Right hindlimb (tissue), 1 donor: ENCODE results near the gene TSHZ1.
A peak's percentile ranks its signal among the peaks of the same experiment; 100 is the strongest.

Experiments
- DNase-seq: peaks from one replicate; pipeline ENCODE4 v3.0.0-alpha.2; 2018

Gene TSHZ1

GRCh38 chr18:75210274-75211001 is at the start of gene TSHZ1:
TSHZ1 (plus strand) TSS chr18:75210797; CDS start chr18:75211877, 1,080 bp downstream.
- DNase-seq, result peak; percentile 84

- DNase-seq, result no peak
Observed at GRCh38 chr18:75161256-75162028, 49.2 kb upstream of the TSHZ1 start.

- DNase-seq, result no peak
Observed at GRCh38 chr18:75162467-75162866, 48.1 kb upstream of the TSHZ1 start.

- DNase-seq, result no peak
Observed at GRCh38 chr18:75162978-75163377, 47.6 kb upstream of the TSHZ1 start.

GRCh38 chr18:75163736-75164135 is 46.9 kb upstream of the TSHZ1 start:
- no peak for DNase-seq

DNA sequence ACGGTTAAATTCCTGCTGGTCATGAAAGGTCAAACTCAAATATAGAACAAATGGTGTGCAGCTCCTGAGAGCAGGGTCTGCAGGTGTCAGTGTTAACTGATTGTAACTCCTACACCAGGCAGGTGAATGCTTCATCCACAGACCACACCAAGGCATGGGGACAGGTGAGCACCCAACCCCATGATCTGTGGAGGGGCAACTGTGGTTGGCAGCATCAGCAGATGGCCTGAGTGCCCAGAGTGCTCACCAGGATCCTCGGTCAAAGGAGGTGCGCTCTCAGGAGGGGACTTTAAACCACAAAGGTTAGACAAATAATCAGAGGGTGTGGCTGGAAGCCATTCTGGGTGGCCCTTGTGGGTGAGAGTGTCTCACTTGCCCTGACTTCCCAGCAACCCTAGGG is 46.1 kb upstream of the TSHZ1 start:
- no peak for DNase-seq

- DNase-seq, result no peak
Observed at GRCh38 chr18:75165926-75166325, 44.7 kb upstream of the TSHZ1 start.

GRCh38 chr18:75167137-75167536 is 43.5 kb upstream of the TSHZ1 start:
- DNase-seq, result no peak

GRCh38 chr18:75167759-75168618 is 42.6 kb upstream of the TSHZ1 start:
- DNase-seq, result no peak

DNA sequence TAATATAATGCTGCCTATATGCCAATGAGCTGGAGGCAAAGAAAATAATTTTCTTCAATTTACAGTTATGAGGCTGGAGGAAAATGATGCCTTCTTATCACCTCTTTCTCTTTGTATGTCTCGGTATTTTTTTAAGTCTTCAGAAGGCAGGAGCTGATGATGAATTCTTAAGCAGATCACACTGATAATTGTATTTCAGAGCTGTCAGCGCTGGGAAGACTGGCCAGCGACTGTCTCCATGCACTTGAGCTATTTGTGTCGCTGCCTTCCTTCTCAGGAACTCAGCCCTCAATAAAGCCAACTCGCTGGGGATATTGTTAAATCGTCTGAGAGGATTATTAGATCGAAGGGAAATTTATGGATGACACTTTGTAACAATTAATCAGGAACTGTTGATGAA is 42.0 kb upstream of the TSHZ1 start:
- DNase-seq, result no peak

GRCh38 chr18:75169411-75169810 is 41.2 kb upstream of the TSHZ1 start:
- no peak for DNase-seq

DNA sequence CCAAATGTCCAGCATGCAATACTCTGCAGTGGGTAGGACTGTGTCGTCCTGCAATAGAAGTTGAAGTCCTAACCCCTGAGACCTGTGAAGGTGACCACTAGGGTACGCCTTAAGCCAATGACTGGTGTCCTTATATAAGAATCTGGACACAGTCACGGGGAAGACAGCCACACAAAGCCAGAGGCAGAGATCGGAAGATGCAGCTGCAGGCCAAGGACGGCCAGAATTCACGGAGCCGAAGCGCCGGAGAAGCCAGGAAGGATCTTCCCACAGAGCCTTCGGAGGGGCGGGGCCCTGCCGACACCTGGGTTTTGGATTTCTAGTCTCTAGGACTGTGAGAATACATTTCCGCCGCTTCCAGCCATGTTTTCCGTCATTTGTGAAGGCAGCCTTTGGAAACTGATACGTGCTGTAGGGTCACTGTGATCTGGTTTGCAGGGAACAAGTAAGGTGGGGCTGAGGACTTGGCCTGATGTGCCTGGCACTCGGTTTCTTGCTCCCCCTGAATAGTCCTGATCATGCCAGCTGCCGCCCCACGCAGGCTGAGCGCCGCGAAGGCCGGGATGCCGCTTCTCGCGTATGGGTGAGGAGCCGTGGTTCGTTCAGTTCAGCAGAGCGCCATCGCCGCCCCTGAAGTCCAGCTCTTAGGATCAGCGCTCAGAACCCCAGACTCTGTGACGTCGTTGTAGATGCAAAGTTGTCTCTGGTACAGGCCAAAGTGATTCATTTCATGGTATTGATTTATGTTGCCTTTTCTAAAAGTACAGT is 40.4 kb upstream of the TSHZ1 start:
- DNase-seq, result peak; percentile 60

DNA sequence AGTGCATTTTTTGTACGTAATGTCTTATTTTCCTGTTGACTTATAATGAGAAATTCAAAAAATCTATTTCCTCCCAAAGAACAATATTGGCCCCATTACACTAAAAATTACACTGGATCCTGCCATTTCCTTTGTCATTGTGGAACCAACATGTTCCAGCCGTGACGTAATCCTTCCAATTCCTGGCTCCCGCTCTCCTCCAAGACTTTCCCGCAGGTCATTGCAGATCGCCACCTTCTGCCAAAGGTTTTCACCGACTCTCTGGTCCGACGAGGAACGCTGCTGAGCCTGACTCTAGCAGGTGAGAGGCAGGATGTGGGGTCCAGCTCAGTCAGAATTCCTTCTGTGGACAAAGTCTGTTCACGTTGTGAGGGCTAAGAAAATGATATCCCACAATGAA is 39.7 kb upstream of the TSHZ1 start:
- DNase-seq, result no peak

DNA sequence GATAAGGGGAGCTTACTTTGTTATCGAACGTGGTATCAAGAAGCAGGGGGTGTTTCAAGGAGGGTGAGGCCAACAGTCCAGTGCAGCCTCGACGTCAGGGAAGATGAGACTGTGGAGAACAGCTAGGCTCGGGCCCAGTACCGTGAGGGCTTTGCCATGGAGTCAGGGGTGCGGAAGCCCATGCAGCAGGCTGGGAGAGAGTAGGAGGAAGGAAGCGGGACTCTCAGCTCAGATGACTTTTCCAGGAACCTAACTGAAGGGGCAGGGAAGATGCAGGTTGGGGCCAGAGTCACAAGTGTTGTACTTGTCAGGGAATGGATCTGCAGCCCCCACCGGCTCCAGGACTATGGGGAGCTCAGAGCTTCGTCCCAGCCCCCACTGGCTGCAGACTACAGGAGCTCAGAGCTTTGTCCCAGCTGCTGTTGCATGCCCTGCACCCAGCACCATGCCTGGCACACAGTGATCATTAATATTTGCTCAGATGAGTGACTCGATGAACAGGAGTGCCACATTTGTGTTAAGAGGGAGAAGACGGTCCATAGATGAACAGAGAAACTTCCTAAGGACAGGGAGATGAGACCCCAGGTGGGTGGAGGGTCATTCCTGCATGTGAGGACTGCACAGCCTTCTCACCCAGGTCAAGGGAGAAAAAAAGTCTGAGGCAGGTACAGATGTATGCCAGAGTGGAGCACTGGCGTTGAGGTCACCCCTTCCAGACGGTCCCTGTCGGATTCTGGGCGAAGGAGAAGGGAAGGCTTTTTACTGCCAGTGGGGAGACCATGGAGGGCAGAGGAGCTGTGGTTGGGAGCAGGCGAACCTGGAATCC is 38.1 kb upstream of the TSHZ1 start:
- DNase-seq, result no peak

GRCh38 chr18:75173125-75173432 is 37.5 kb upstream of the TSHZ1 start:
- DNase-seq, result no peak

GRCh38 chr18:75173738-75174137 is 36.9 kb upstream of the TSHZ1 start:
- no peak for DNase-seq

GRCh38 chr18:75176849-75177248 is 33.7 kb upstream of the TSHZ1 start:
- DNase-seq, result no peak

DNA sequence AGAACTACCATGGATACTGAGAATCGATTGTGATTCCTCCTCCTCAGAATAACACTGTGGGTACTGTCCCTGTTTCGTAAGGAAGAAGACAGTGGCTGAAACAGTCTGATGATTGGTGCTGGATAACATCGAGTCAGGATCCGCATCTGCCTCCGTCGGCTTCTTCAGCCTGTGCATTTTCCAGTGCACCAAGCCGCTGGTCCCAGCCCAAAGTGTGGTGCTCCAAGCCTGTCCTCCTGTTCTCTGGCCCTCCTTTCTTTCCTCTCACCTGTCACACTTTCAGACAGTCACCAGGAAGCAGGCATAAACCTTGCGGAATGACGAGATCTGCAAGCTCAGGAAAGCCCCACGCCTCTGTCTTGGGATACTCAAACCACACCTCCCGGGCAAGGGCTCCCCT is 32.2 kb upstream of the TSHZ1 start:
- DNase-seq, result no peak

- no peak for DNase-seq
Observed at GRCh38 chr18:75179819-75180600, 30.6 kb upstream of the TSHZ1 start.

GRCh38 chr18:75183524-75183923 is 27.1 kb upstream of the TSHZ1 start:
- DNase-seq, result no peak

GRCh38 chr18:75183973-75184493 is 26.6 kb upstream of the TSHZ1 start:
- no peak for DNase-seq
